ENCODE measurements around the gene SCTR.
"Not testable (repeated sequence)": the region's sequence is repeated elsewhere in the genome, so short reads cannot be mapped to it uniquely, and the experiment has no call there.

SCTR gene

GRCh38 chr2:119426801-119427395, 97.4 kb downstream of the SCTR start:
- no peak for DNase-seq

GRCh38 chr2:119426396-119426675, 97.9 kb downstream of the SCTR start:
- DNase-seq, result no peak

- DNase-seq, result no peak
Measured at GRCh38 chr2:119425620-119426395, 98.5 kb downstream of the SCTR start.

GRCh38 chr2:119425119-119425405, 99.2 kb downstream of the SCTR start:
- no peak for DNase-seq

GRCh38 chr2:119424284-119425118, 99.8 kb downstream of the SCTR start:
- DNase-seq, result no peak

GRCh38 chr2:119423811-119424210, 100.5 kb downstream of the SCTR start:
- no peak for DNase-seq

- no peak for DNase-seq
Measured at GRCh38 chr2:119423108-119423444, 101.2 kb downstream of the SCTR start.

GRCh38 chr2:119422360-119423107, 101.7 kb downstream of the SCTR start:
- no peak for DNase-seq

GRCh38 chr2:119421741-119422140, 102.5 kb downstream of the SCTR start:
- no peak for DNase-seq

GRCh38 chr2:119421304-119421703, 103.0 kb downstream of the SCTR start:
- DNase-seq, result no peak

GRCh38 chr2:119419803-119420508, 104.3 kb downstream of the SCTR start:
- no peak for DNase-seq

- DNase-seq, result no peak
Measured at GRCh38 chr2:119419065-119419464, 105.2 kb downstream of the SCTR start.

GRCh38 chr2:119417908-119418307, 106.4 kb downstream of the SCTR start:
- DNase-seq, result no peak

- DNase-seq, result no peak
Measured at GRCh38 chr2:119416299-119416923, 107.9 kb downstream of the SCTR start.

GRCh38 chr2:119415630-119416029, 108.7 kb downstream of the SCTR start:
- DNase-seq, result no peak

- no peak for DNase-seq
Measured at GRCh38 chr2:119414894-119415293, 109.4 kb downstream of the SCTR start.

GRCh38 chr2:119409506-119409905, 114.8 kb downstream of the SCTR start:
- no peak for DNase-seq

GRCh38 chr2:119408221-119408619, 116.1 kb downstream of the SCTR start:
- no peak for DNase-seq

- no peak for DNase-seq
Measured at GRCh38 chr2:119407430-119408220, 116.7 kb downstream of the SCTR start.

GRCh38 chr2:119405151-119405550, 119.1 kb downstream of the SCTR start:
- no peak for DNase-seq

- DNase-seq, result not testable (repeated sequence)
Measured at GRCh38 chr2:119403618-119404017, 120.7 kb downstream of the SCTR start.

Data from activated naive CD4-positive, alpha-beta T cell (primary cell).